IPS-NIHi7 (cell line): ENCODE data around the gene SPDYE16.
A peak's percentile ranks its signal among the peaks of the same experiment; 100 is the strongest.
"Not testable (repeated sequence)": the region's sequence is repeated elsewhere in the genome, so short reads cannot be mapped to it uniquely, and the experiment has no call there.

ENCODE experiments used
- DNase-seq: peaks from one replicate; pipeline ENCODE4 v3.0.0; 2012; ENCODE audit warnings: mixed read lengths; ENCODE audit errors: extremely low spot score

SPDYE16 gene

DNA sequence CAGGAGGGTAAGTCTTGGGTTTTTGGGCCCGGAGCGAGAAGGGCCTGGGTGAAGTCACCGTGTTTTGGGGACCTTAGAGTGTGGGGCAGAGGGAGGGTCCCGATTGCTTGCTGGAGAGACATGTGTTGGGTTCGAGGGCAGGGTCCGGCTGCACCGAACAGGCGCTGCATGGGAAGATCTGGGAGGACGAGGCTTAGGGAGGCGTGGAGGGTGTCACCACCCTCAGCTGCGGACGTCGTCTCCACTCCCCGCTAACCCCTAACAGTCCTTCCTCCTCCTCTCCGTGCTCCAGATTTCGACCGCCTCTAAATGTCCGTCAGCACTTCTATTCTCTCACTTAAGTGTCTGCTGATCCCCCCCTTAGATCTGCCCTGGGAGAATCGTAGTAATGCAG, 6.8 kb upstream of the SPDYE16 start:
- not testable (repeated sequence) for DNase-seq

DNA sequence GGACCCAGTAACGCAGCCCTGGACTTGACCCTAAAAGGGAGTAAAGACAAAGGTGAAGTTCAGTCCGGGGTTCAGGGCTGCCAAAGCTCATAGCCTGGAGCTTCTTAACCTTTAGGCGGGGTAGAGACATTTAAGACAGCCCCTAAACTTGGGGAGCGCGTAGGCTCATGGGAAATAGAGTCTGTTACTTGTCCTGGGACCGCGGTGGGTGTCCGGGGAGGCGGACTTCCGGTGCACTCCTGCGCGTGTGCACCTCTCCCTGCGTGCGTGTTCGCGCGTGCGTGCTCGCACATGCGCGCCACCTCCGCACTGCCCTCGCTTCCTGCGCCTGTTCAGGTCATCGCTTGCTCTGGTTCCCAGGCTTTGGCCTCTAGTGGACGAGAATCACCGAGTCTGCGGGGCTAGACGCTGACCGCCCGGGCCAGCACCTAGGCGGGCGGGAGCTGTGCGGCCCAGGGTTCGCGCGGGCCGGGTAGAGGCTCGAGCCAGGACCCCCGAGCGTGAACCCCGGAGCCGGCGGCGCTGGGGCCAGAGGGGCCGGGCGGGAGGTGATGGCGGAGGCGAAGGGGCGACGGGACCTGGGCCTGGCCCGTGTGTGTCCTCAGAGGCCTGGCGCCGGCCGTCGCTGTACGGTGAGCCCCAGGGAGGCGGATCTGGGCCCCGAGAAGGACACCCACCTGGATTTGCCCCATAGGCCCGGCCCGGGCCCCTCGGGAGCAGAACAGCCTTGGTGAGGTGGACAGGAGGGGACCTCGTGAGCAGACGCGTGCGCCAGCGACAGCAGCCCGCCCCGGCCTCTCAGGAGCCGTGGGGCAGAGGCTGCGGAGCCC, 6.1 kb upstream of the SPDYE16 start:
- DNase-seq, result peak; percentile 72

DNA sequence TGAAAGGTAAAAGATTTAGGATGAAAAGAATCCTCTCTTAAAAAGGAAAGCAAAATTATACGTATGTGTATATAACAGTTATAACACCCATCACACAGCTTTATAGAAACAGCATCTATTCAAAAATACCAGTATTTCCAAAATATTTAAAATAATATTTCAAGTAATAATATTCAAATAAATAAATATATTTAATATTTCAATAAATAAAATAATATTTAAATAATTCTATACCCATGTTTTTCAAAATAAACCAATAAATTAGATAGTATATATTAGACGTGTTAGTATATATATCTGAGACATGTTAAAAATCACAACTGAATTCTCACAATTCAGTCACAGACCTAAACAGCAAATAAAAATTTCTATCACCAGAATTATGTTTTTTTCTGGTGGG, 11.5 kb downstream of the SPDYE16 start:
- not testable (repeated sequence) for DNase-seq

DNA sequence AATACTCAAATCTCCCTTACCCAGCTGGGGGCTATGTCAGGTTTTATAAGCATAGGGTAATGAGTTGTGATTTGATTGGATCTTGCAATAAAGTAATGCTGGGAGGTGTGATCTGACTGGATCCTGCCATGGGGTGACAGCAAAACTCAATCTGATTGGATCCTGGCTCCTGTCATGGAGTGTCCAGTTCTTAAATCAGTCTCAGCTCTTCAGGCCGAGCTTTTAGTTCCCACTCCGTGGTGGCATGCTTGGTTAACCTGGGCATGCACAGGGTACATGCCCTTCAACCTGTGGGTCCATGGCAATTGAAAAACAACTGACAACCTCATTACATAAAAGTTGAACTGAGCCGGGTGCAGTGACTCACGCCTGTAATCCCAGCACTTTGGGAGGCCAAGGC, 16.9 kb downstream of the SPDYE16 start:
- DNase-seq, result not testable (repeated sequence)

DNA sequence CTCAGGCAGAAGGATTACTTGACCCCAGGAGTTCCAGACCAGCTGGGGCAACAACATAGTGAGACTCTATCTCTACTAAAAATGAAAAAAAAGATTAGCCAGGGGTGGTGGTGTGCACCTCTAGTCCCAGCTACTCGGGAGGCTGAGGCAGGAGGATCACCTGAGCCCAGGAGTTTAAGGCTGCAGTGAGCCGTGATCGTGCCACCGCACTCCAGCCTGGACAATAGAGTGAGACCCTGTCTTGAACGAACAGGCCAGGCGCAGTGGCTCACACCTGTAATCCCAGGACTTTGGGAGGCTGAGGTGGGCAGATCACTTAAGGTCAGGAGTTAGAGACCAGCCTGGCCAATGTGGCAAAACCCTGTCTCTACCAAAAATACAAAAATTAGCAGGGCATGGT, 26.2 kb downstream of the SPDYE16 start:
- not testable (repeated sequence) for DNase-seq

DNA sequence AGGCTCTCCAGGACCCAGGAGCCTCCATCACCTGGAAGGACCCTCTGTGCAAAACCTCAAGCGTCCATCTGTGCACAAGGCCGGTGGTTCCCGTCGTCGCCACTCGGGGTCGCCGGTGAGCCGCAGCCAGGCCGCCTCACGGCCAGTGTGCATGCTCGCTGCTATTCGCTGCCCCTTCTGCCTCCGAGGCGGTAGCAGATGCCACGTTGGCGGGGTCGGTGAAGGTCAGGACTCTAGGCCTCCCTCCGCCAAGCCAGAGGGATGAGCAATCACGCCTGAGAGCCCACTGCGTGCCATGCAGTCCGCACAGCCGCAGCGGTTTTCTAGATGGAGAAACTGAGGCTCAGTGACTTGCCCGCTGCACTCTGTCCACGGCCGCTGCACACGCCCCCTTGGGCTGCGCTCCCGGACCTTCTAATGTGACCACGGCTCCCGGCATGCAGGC, 27.1 kb downstream of the SPDYE16 start:
- DNase-seq, result peak; percentile 75

DNA sequence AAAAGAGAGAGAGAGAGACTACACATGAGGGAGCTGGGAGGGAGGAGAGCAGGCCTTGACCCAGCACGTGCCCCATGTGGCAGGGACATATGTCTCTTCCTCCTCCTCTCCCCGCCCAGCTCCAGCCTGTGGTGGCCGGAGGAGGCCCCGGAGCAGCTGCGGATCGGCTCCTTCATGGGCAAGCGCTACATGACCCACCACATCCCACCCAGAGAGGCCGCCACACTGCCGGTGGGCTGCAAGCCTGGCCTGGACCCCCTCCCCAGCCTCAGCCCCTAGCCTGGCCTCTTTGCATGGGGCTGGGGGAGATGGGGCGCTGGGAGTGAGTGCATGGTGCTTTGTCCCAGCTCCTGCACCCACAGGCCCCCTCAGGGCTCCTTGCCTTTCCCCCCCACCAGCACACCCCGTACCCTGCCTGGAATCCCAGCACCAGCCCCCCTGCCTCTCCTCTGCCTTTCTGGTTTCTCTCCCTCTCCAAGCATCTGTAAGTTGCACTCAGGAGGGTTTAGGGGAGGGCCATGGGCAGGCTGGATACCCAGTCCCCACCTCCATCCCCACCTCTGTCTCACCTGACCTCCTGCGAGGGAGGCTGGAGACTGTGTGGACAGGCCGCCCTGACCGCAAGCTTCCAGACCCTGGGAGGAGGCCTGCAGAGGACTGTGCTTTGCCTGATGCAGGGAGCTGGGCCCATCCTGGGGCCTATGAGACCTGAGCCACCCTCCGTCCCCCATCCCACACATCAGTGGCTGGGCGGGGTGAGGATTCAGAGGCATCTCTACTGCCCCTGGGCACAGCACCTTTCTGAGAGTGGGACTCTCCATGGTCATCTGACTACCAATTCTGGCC, 27.9 kb downstream of the SPDYE16 start:
- peak; percentile 8 for DNase-seq

DNA sequence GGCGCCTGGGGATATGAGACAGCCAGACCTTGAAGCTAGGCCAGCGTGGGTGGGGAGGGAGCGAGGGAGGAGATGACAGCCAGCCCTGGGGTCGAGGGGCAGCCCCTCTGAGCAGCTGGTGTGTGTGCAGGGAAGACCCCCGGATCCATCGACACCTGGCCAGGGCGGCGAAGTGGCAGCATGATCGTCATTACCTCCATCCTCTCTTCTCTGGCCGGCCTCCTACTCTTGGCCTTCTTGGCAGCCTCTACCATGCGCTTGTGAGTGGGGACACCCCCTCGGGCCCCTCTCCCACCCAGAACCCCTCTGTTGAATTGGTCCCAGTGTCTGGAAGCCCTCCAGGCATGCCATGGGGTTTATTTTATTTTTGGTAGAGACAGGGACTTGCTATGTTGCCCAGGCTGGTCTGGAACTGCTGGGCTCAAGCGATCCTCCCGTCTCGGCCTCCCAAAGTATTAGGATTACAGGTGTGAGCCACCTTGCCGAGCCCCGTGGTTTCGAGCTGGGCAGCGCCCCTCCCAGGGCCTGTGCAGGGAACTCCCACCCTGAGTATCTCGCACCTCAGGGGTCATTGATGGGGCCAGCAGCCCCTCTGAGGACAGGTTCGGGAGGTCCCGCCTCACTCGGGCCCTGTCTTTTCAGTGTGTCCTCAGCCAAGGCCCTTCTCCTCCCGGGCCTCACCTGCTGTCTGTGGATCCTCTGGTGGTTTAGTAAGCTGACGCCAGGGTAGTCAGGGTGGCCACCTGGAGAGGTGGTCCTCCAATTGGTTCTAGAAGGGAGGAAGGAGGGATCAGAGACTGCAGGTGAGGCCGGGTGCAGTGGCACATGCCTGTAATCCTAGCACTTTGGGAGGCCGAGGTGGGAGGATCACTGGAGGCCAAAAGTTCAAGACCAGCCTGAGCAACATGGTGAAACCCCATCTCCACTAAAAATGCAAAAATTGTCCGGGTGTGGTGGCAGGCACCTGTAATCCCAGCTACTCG, 29.0 kb downstream of the SPDYE16 start:
- peak; percentile 7 for DNase-seq

DNA sequence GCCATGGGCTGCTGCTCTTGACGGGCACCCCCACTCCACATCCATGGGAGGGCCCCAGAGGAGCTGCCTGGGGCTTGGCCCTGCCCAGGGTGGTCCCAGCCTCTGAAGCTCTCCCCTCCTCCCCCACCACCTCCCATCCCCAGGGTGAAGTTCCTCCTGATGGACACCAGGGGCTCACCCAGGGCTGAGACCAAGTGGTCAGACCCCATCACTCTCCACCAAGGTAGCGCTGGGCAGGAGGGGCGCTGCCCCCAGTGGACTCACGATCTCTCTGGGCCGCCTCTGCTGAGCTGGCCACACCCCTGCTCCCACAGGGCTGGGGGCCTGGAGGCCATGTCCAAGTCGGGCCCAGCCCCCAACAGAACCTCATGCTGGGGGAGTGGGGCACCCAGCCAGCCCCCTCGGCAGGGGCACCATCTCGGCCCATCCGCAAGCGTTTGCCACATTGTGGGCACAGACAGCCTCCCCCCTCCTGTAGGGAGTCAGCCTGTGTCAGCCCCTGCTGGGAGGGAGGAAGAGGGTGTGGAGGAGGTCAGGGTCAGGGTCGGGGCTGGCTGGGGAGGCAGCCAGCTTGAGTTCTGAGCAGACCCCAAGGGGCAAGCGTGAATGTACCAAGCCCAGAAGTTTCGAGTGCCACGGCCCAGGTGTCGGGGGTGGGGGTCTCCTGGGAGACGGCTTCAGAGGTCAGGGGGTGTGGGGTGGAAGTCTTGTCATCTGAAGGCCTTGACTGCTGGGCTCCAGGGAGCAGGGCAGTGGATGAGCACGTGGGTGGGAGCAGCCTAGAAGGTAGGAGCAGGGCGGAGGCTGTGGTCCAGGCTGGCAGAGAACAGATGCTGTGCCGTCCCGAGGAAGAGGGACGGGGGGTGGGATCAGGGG, 29.9 kb downstream of the SPDYE16 start:
- DNase-seq, result peak; percentile 59

DNA sequence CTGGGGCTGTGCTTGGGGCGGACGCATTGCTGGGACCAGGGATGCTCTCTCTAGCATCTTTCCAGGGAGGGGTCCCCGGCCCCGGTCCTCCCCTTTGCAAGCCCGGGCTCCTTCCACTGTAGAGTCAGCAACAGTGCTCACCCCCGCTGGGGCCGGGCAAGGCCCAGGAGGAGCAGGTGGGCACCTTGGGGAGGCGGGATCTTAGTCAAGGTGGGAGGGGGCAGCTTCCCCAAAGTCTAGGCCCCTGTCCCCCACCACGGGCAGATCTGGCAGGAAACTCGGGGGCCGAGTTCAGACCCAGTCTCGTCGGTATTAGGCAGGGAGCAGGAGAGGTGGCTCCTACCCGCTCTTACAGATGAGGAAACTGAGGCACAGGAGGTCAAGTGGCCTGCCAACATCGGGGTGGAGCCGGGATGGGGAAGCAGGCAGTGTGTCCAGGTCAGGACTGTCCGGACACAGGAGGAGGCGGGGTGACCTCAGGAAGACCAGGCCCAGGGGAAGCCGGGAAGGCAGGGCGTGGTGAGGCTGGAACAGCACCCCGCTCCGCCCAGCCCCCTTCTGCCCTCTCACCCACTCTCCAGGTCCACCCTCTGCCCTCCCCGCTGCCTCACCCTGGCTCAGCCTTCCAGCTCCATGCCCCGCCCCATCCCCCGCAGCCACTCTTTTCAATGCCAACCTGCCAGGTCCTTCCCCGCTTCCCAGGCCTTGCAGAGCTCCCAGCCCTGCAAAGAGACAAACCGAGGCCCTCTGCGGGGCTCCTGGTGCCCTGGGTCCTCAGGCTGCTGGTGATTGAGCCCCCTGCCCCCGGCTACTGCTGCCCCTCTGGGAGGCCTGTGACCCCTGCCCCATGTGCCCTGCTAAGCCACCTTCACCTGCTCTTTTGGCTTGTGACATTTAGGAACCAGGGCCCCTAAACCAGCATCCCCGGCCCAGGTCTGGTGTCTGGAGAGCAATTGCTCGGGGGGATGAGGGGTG, 30.9 kb downstream of the SPDYE16 start:
- not testable (repeated sequence) for DNase-seq

DNA sequence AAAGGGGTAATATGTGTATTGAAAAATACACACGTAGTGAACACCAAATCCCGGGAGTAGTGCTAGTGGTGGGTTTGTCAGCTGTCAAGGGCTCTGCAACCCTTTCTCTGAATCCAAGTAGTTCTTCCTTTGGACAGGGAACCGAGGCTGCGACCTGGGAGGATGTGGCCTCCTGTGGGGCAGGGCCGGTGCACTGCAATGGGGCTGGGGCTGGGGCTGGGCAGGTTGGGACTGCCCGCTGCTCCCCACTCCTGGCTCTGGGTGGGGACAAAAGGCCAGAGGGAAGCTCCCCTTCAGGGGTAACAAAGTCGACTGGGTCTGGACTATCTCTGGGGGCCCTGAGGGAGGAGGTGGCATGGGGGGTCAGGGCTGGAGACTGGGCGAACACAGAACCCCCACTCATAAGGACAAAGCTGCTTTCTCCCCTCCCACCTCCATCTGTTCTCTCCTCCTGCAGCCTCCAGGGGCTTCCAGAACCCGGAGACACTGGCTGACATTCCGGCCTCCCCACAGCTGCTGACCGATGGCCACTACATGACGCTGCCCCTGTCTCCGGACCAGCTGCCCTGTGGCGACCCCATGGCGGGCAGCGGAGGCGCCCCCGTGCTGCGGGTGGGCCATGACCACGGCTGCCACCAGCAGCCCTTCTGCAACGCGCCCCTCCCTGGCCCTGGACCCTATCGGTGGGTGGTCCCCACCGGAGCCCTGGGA, 31.7 kb downstream of the SPDYE16 start:
- not testable (repeated sequence) for DNase-seq

DNA sequence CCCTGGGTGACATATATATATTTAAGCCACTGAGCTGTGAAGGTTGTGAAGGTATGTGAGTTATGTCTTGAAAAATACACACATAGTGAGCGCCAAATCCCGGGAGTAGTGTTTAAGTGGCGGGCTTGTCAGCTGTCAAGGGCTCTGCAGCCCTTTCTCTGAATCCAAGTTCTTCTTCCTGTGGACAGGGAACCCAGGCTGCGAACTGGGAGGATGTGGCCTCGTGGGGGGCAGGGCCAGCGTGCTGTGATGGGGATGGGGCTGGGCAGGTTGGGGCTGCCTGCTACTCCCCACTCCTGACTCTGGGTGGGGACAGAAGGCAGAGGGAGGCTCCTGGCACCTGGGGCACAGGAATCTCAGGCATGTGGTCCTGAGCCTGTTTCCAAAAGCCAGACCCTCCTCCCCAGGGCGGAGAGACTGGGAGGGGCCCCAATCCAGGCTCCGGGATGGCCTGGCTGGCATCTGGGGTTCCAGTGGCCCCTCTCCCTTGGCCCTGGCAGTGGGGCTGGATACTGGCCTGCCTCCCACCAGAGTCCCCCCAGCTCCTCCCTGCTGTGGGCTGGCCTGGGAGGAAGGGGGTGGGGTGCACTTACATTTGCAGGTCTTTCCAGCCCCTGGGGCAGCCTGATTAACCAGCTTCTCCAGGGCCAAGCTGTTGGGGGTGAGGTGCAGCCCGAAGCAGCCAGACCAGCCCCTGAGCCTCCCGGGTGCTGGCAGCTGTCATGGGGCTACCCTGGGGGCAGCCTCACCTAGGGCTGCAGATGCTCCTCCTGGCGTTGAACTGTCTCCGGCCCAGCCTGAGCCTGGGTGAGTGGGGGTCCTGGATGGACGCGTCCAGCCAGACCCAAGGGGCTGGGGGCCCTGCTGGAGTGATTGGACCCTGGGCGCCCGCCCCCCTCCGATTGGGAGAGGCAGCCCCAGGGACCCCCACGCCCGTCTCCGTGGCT, 32.9 kb downstream of the SPDYE16 start, which contains the start of gene UPK3B:
UPK3B (plus strand) TSS at position 622 of the 947 bp plus-strand sequence; CDS start at position 723, 101 bp downstream.
- peak; percentile 80 for DNase-seq

DNA sequence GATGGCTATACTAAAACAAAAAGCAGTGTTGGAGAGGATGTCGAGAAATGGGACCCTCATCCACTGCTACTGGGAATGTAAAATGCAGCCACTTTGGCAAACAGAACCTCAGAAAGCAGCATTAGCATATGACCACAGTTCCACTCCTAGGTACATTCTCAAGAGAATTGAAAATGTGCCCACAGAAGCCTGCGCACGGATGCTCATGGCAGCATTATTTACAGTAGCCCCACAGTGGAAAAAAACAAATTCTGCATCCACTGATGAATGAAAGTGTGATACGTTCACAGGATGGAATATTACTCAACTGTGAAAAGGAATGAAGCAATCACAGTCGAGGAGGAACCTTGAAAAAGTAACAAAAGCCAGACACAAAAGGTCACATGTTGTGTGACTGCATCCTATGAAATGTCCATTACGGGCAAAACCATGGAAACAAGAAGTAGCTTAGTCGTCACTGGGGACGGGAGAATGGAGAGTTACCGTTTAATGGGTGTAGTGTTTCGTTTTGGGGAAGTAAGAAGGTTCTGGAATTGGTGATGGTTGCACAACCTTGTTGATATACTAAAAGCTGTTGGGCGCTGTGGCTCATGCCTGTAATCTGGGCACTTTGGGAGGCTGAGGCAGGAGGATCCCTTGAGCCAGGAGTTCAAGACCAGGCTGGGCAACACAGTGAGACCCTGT, 35.2 kb downstream of the SPDYE16 start:
- DNase-seq, result no peak

DNA sequence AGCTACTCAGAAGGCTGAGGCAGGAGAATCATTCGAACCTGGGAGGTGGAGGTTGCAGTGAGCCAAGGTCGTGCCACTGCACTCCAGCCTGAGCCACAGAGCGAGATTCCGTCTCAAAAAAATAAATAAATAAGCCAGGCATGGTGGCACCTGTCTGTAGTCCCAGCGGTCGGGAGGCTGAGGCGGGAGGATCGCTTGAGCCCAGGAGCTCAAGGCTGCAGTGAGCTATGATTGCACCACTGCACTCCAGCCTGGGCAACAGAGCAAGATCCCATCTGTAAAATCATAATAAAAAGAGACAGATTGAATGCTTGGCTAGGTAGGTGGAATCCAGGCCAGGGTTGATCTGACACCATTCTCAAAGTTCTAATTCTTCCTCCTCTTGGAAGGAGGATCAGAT, 36.5 kb downstream of the SPDYE16 start:
- DNase-seq, result not testable (repeated sequence)

DNA sequence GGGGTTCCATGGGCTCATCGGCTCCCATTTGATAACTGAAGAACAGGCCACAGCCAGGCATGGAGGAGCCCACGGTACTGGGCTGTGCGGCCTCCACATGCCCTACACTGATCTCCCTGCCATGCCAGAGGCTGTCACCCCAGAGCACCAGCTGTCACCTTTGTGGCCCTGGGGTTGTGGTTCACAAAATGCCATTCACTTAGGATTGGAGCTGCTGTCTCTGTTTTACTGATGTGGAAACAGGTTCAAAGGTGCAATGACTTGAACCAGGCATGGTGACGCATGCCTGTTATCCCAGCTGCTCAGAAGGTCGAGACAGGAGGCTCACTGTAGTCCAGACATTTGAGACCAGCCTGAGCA, 37.0 kb downstream of the SPDYE16 start:
- DNase-seq, result no peak

DNA sequence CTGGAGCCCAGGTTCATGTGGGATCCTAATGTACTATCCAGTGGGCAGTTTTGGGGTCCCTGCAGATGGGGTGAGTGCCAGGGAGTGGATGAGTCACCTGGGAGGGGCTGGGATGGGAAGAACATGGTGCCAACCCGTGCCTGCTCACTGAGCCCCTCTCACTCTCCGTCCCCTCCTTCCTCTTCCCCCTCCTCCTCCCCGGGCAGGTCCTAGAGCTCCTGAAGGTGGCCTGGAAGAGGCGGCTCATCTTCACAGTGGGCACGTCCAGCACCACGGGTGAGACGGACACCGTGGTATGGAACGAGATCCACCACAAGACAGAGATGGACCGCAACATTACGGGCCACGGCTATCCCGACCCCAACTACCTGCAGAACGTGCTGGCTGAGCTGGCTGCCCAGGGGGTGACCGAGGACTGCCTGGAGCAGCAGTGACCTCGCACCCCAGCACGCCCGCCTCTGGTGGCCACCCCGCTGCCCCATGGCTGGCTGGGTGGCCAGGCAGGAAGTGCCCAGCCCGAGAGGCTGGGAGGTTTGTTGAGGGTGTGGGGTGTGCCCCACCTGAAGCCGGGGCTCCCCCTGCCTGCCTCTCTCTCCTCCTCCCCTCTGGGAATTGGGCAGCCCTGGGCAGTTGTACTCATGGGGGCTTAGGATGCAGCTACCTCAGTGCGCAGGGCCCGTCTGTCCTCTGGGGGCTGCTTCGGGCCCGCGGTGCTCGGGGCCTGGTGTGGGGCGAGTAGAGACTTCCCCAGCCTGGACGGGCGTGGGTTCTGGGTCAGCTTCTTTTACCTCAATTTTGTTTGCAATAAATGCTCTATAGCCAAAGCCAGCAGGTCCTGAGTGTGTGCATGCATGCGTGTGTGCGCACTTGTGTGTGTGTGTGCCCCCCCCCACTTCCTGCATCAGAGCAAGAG, 37.7 kb downstream of the SPDYE16 start:
- peak; percentile 7 for DNase-seq
